Central memory CD4-positive, alpha-beta T cell (primary cell): Measurements from ENCODE around the gene KERA.

Source experiments
- DNase-seq: peaks from one replicate; pipeline ENCODE4 v3.0.0; 2022

KERA gene

GRCh38 chr12:91007531-91008290, 50.1 kb downstream of the KERA start:
- DNase-seq: no peak

- DNase-seq: no peak
Observed at GRCh38 chr12:91004872-91005271, 53.0 kb downstream of the KERA start, which contains the start of gene EPYC. TSS of gene EPYC (minus strand) at chr12:91004972. CDS start at chr12:91002565, 2,407 bp downstream.

- no peak for DNase-seq
Observed at GRCh38 chr12:91003737-91004136, 54.1 kb downstream of the KERA start.

GRCh38 chr12:91001306-91001705, 56.5 kb downstream of the KERA start:
- DNase-seq: no peak
